Activated T-helper 2 cell treated with anti-CD3 and anti-CD28 coated beads, Interferon-gamma antibody, Interleukin-2, Interleukin-4, amounts not matched to agents 10 μg/mL and 5 μg/mL and 100 μg/mL, durations not matched to agents 14 hours and 24 hours and 36 hours (primary cell): Measurements from ENCODE around the gene PTPRN2. TPM values are rescaled to one million over a fixed set of nuclear protein-coding genes. Genes with fewer than 3 reads are reported as not detected.

Source experiments
- DNase-seq: peaks from one replicate; pipeline ENCODE4 v3.0.0; 2021; ENCODE audit warnings: low spot score
- H3K27ac Mint-ChIP-seq: one replicate; pipeline ENCODE4 v1.8.0; 2021; ENCODE audit warnings: mixed read lengths
- H3K27me3 Mint-ChIP-seq: one replicate; pipeline ENCODE4 v1.8.0; 2021; ENCODE audit warnings: low read depth, mixed read lengths
- H3K36me3 Mint-ChIP-seq: one replicate; pipeline ENCODE4 v1.8.0; 2021; ENCODE audit warnings: low read depth, mixed read lengths
- H3K4me1 Mint-ChIP-seq: one replicate; pipeline ENCODE4 v1.8.0; 2021; ENCODE audit warnings: low read depth, mixed read lengths
- H3K4me3 Mint-ChIP-seq: one replicate; pipeline ENCODE4 v1.8.0; 2021; ENCODE audit warnings: low read depth, mild to moderate bottlenecking, moderate library complexity, mixed read lengths
- H3K9me3 Mint-ChIP-seq: one replicate; pipeline ENCODE4 v1.8.0; 2021; ENCODE audit warnings: mixed read lengths
- intact Hi-C: fragments of 100-400 bp; cut with micrococcal nuclease; formaldehyde crosslinking; loops from one replicate; pipeline ENCODE4 v1.15.1; 2023
- total RNA-seq: library from RNA; stranded (reverse); gene quantifications from 2 replicates; pipeline ENCODE4 v1.2.3, GENCODE V29; 2022

Gene PTPRN2
- total RNA-seq, 1 donor from 2014 or later = 1.3 TPM

GRCh38 chr7:157538735-157539134 is 1048.9 kb downstream of the PTPRN2 start:
- Mint-ChIP-seq H3K27ac (no peak overlapping the region), H3K36me3 (no peaks in the 10 kb centered on the region), H3K4me3 (no peak overlapping the region), H3K27me3 (no peaks in the 10 kb centered on the region), H3K9me3 (peaks cover under 1% of the 10 kb centered on the region), H3K4me1 (peaks cover 2% of the 10 kb centered on the region)
- DNase-seq = no peak
- intact Hi-C loops = no loop called here

GRCh38 chr7:157538321-157538720 is 1049.3 kb downstream of the PTPRN2 start:
- Mint-ChIP-seq H3K4me3 (no peak overlapping the region), H3K27ac (no peak overlapping the region)

DNA sequence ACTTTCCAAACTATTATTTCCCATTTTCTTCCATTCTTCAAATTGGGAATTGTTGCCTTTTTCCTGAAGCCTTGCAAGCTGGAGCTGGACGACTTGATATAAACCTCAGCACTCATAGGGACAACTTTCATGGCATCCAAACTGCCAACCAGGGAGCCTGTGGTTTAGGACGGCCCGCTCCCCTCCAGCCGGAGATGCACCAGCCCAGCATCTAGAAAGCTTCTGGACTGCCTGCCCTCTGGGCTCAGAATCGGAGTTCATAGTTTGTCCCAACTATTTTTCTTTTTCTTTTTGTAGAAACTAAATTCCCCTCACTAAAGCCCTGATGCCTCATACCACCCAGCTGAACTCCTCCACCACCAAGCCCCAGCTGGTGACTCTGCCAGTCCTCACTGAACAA is 1050.6 kb downstream of the PTPRN2 start:
- Mint-ChIP-seq H3K36me3 (no peaks in the 10 kb centered on the region), H3K9me3 (peaks cover 17% of the 10 kb centered on the region), H3K4me1 (peaks cover 1% of the 10 kb centered on the region), H3K4me3 (no peak overlapping the region), H3K27me3 (peaks cover 11% of the 10 kb centered on the region), H3K27ac (no peak overlapping the region)
- intact Hi-C loops = no loop called here
- no peak for DNase-seq

More at GRCh38 chr7:157538321-157538720, 1049.3 kb downstream of the PTPRN2 start:
- H3K36me3 Mint-ChIP-seq = no peaks in the 10 kb centered on the region
- peaks cover under 1% of the 10 kb centered on the region for H3K27me3 Mint-ChIP-seq
- intact Hi-C loops = no loop called here
- DNase-seq = no peak
- peaks cover 1% of the 10 kb centered on the region for H3K4me1 Mint-ChIP-seq
- H3K9me3 Mint-ChIP-seq = peaks cover 4% of the 10 kb centered on the region

DNA sequence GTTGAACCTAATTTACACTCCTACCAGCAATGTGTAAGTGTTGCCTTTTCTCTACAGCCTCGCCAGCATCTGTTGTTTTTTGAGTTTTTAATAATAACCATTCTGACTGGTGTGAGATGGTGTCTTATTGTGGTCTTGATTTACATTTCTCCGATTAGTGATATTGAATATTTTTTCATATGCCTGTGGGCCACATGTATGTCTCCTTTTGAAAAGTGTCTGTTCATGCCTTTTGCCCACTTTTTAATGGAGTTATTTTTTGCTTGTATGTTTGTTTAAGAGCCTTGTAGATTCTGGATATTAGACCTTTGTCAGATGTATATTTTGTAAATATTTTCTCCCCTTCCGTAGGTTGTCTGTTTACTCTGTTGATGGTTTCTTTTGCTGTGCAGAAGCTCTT is 1055.6 kb downstream of the PTPRN2 start:
- Mint-ChIP-seq H3K9me3 (peaks cover 23% of the 10 kb centered on the region), H3K27me3 (peaks cover 15% of the 10 kb centered on the region), H3K4me1 (no peaks in the 10 kb centered on the region), H3K36me3 (no peaks in the 10 kb centered on the region), H3K27ac (no peak overlapping the region), H3K4me3 (no peak overlapping the region)
- no peak for DNase-seq
- intact Hi-C loops = no loop called here

GRCh38 chr7:157529768-157530560 is 1057.7 kb downstream of the PTPRN2 start:
- Mint-ChIP-seq H3K36me3 (no peaks in the 10 kb centered on the region), H3K4me3 (no peak overlapping the region), H3K27ac (no peak overlapping the region), H3K9me3 (peaks cover 23% of the 10 kb centered on the region), H3K27me3 (peaks cover 21% of the 10 kb centered on the region), H3K4me1 (no peaks in the 10 kb centered on the region)
- intact Hi-C loops = no loop called here
- no peak for DNase-seq

GRCh38 chr7:157528785-157529341 is 1058.8 kb downstream of the PTPRN2 start:
- H3K27me3 Mint-ChIP-seq = peaks cover 25% of the 10 kb centered on the region

GRCh38 chr7:157527686-157528085 is 1059.9 kb downstream of the PTPRN2 start:
- peaks cover 13% of the 10 kb centered on the region for H3K9me3 Mint-ChIP-seq
- intact Hi-C loops = no loop called here
- no peaks in the 10 kb centered on the region for H3K4me1 Mint-ChIP-seq
- DNase-seq = no peak
- no peaks in the 10 kb centered on the region for H3K36me3 Mint-ChIP-seq
- peaks cover 20% of the 10 kb centered on the region for H3K27me3 Mint-ChIP-seq
- no peak overlapping the region for H3K27ac Mint-ChIP-seq
- H3K4me3 Mint-ChIP-seq = no peak overlapping the region

More at GRCh38 chr7:157528785-157529341, 1058.8 kb downstream of the PTPRN2 start:
- H3K4me3 Mint-ChIP-seq = no peak overlapping the region
- intact Hi-C loops = no loop called here
- peaks cover 23% of the 10 kb centered on the region for H3K9me3 Mint-ChIP-seq
- H3K4me1 Mint-ChIP-seq = no peaks in the 10 kb centered on the region
- no peak overlapping the region for H3K27ac Mint-ChIP-seq
- no peaks in the 10 kb centered on the region for H3K36me3 Mint-ChIP-seq
- no peak for DNase-seq

GRCh38 chr7:157526913-157527634 is 1060.5 kb downstream of the PTPRN2 start:
- H3K4me1 Mint-ChIP-seq = no peaks in the 10 kb centered on the region
- no peak overlapping the region for H3K4me3 Mint-ChIP-seq
- intact Hi-C loops = no loop called here
- H3K9me3 Mint-ChIP-seq = peaks cover 7% of the 10 kb centered on the region
- peaks cover 14% of the 10 kb centered on the region for H3K27me3 Mint-ChIP-seq
- H3K27ac Mint-ChIP-seq = no peak overlapping the region
- no peaks in the 10 kb centered on the region for H3K36me3 Mint-ChIP-seq
- DNase-seq = no peak

- intact Hi-C loops = no loop called here
- no peaks in the 10 kb centered on the region for H3K4me1 Mint-ChIP-seq
- no peak overlapping the region for H3K27ac Mint-ChIP-seq
- no peaks in the 10 kb centered on the region for H3K36me3 Mint-ChIP-seq
- no peaks in the 10 kb centered on the region for H3K9me3 Mint-ChIP-seq
- no peak overlapping the region for H3K4me3 Mint-ChIP-seq
- no peak for DNase-seq
- H3K27me3 Mint-ChIP-seq = peaks cover 9% of the 10 kb centered on the region
Measured at GRCh38 chr7:157526005-157526912, 1061.4 kb downstream of the PTPRN2 start.

GRCh38 chr7:157525491-157525915 is 1062.1 kb downstream of the PTPRN2 start:
- H3K9me3 Mint-ChIP-seq = no peaks in the 10 kb centered on the region
- intact Hi-C loops = no loop called here
- H3K27me3 Mint-ChIP-seq = peaks cover 9% of the 10 kb centered on the region
- H3K36me3 Mint-ChIP-seq = no peaks in the 10 kb centered on the region
- no peaks in the 10 kb centered on the region for H3K4me1 Mint-ChIP-seq
- no peak overlapping the region for H3K4me3 Mint-ChIP-seq
- H3K27ac Mint-ChIP-seq = no peak overlapping the region
- no peak for DNase-seq

DNA sequence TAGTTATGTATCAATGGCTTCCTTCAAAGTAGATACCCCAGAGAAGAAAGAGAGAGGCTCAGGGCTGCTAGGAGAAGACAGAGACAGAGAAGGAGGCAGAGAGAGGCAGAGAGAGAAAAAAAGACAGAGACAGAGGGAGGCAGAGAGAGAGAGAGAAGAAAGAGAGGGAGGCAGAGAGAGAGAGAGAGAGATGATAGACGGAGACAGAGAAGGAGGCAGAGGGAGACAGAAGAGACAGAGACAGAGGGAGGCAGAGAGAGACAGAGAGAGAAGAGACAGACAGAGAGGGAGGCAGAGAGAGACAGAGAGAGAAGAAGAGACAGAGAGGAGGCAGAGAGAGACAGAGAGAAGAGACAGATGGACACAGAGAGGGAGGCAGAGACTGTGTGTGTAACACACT is 1062.9 kb downstream of the PTPRN2 start:
- no peaks in the 10 kb centered on the region for H3K4me1 Mint-ChIP-seq
- H3K4me3 Mint-ChIP-seq = no peak overlapping the region
- H3K9me3 Mint-ChIP-seq = no peaks in the 10 kb centered on the region
- H3K27me3 Mint-ChIP-seq = peaks cover 9% of the 10 kb centered on the region
- intact Hi-C loops = no loop called here
- DNase-seq = no peak
- H3K27ac Mint-ChIP-seq = no peak overlapping the region
- no peaks in the 10 kb centered on the region for H3K36me3 Mint-ChIP-seq

DNA sequence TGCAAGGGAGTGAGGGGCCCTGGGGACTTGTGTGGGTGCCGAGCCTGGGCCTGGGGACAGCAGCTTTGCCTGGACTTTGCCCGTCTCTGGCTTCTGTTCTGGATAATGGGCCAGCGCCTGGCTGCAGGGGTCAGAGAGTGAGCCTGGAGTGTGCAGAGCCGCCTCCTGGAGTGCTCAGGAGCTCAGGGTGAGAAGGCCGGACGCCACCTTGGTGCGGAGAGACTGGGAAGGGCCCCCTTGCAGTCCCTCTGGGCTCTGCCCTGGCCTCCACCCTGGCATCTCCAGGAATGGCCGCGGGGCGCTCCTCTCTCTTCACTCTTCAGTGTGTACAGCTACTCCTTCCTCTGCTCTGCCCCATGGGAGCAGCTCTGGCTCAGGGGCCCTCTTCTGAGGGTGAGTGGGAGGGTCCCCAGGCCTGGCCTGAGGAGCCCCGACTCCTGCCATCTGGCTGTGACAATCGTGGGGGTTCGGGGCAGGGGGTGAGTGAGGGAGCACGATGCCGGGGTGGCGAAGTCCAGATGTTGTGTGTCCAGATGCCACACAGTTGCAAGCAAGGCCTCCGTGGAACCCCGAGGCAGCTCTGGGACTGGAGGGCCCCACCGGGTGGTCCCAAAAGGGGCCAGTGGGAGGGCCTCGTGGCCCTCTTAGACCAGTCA is 1063.7 kb downstream of the PTPRN2 start:
- no peaks in the 10 kb centered on the region for H3K4me1 Mint-ChIP-seq
- no peak for DNase-seq
- H3K9me3 Mint-ChIP-seq = no peaks in the 10 kb centered on the region
- no peaks in the 10 kb centered on the region for H3K36me3 Mint-ChIP-seq
- peaks cover 9% of the 10 kb centered on the region for H3K27me3 Mint-ChIP-seq
- intact Hi-C loops = no loop called here
- no peak overlapping the region for H3K27ac Mint-ChIP-seq
- H3K4me3 Mint-ChIP-seq = no peak overlapping the region
